ENCODE results near the gene ARHGAP25. TPM values are rescaled to one million over a fixed set of nuclear protein-coding genes. Genes with fewer than 3 reads are reported as not detected.

ARHGAP25 gene
- total and polyA plus RNA-seq, 2 of the 4 experiments (the other 2 are of a cell fraction) = 0.29 to 0.36 TPM

DNA sequence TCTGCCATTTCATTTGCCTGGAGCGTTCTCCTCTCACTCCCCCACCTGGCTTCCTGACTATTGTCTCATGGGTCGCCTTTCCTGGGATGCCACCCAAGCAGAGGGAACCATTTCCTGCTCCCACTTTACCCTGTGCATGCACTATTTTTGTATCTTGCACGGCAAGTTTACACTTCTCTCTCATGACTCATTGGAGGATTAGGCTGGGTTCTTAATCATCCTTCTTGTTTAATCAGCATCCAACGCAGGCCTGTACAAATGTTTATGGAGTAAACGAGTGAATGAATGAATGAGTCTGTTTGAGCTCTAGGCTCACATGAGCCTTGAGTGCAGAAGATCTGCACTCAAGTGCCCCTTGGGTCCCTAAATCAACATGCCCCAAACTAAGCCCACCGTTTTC, 3.8 kb upstream of the ARHGAP25 start:
- H2BK20ac ChIP-seq (ENCODE audit: low read depth, low read length) = peak overlapping the region; percentile 99
- peak overlapping the region; percentile 59 for H3K27ac ChIP-seq (ENCODE audit: insufficient read depth, low read length)
- H2AFZ ChIP-seq (replicated peaks; ENCODE audit: low read length, poor library complexity) = peak overlapping the region; percentile 71
- dilution Hi-C loops (cut with HindIII; ENCODE audit: low sequenced_read_pairs, unreplicated experiment) (no loop called here), in situ Hi-C loops (cut with MboI; ENCODE audit: low sequenced_read_pairs) (no loop called here), intact Hi-C loops (cut with micrococcal nuclease) (no loop called here)
- ATAC-seq (ENCODE audit: low read depth) = peak; percentile 92
- no peaks in the 10 kb centered on the region for H4K20me1 ChIP-seq (ENCODE audit: insufficient read depth, low read length)
- 60% methylated on average over 1 of the region's 6 CpGs; no CpG with 5 or more reads in 1 of the 2 experiments for WGBS, 2 experiments (ENCODE audit: extremely low coverage in 2 of 2, insufficient read length in 1 of 2)
- H3K9ac ChIP-seq (ENCODE audit: low read depth, low read length) = no peak overlapping the region
- no peaks in the 10 kb centered on the region for H3K36me3 ChIP-seq (ENCODE audit: control insufficient read depth, insufficient read depth, low read length)
- H3K4me3 ChIP-seq (ENCODE audit: insufficient read depth, low read depth, low read length) = no peak overlapping the region
- POLR2A ChIA-PET (ENCODE audit: unreplicated experiment) = no interaction called here
- H4K91ac ChIP-seq (ENCODE audit: insufficient read depth, low read depth, low read length) = peak overlapping the region; percentile 85
- peak overlapping the region; percentile 34 for H2BK5ac ChIP-seq (ENCODE audit: low read depth, low read length, poor library complexity, severe bottlenecking)
- peak overlapping the region; percentile 29; the same call in 1 of the 2 replicates for H3K56ac ChIP-seq (ENCODE audit: extremely low read depth, insufficient read depth, low read length)
- no TSS peak for BruUV-seq (replicated peaks)
- peak overlapping the region; percentile 52; the same call in 2 of the 3 replicates for H2BK15ac ChIP-seq (ENCODE audit: low read depth, low read length)
- H3K9me3 ChIP-seq (ENCODE audit: control insufficient read depth, insufficient read depth, low read length) = no peaks in the 10 kb centered on the region
- peak; percentile 65 for TF ChIP-seq BHLHE40 (IDR thresholded peaks at IDR 0.05; ENCODE audit: low read depth, low read length)
- TF ChIP-seq, protein P1, sequence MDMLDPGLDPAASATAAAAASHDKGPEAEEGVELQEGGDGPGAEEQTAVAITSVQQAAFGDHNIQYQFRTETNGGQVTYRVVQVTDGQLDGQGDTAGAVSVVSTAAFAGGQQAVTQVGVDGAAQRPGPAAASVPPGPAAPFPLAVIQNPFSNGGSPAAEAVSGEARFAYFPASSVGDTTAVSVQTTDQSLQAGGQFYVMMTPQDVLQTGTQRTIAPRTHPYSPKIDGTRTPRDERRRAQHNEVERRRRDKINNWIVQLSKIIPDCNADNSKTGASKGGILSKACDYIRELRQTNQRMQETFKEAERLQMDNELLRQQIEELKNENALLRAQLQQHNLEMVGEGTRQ (IDR thresholded peaks at IDR 0.05; ENCODE audit: low read depth, low read length) = no peak
- TF ChIP-seq FOS (IDR thresholded peaks at IDR 0.05; ENCODE audit: low read depth, low read length) = peak; percentile 83
- TF ChIP-seq MAZ (IDR thresholded peaks at IDR 0.05; ENCODE audit: borderline replicate concordance, low read depth, low read length) = peak; percentile 20; the same call in 1 of the 2 replicates
- peak; percentile 16 for TF ChIP-seq RCOR1 (IDR thresholded peaks at IDR 0.05; ENCODE audit: insufficient replicate concordance, low read length)
- TF ChIP-seq CHD1 (IDR thresholded peaks at IDR 0.05; ENCODE audit: low read depth, low read length) = no peak
- no peak for TF ChIP-seq RAD21 (IDR thresholded peaks at IDR 0.05; ENCODE audit: low read length)
- H3K4me2 ChIP-seq (ENCODE audit: low read depth, low read length) = peak overlapping the region; percentile 38; the same call in 1 of the 2 replicates
- H2AK5ac ChIP-seq (ENCODE audit: low read depth, low read length) = peak overlapping the region; percentile 93
- H3K14ac ChIP-seq (replicated peaks; ENCODE audit: low read depth, low read length) = peak overlapping the region; percentile 90
- H3K4ac ChIP-seq (ENCODE audit: low read depth, low read length) = peak overlapping the region; percentile 90
- CTCF ChIA-PET = interaction anchor here (0.6 to 2.9 kb wide), 3 partner anchors 21 to 246 kb away, joined by 3 to 8 read pairs (median 3); no protein-coding TSS in a partner anchor
- peak overlapping the region; percentile 68; the same call in 1 of the 2 replicates for H3K18ac ChIP-seq (ENCODE audit: low read depth, low read length)
- H2AK9ac ChIP-seq (replicated peaks; ENCODE audit: low read depth, low read length, poor library complexity) = no peak overlapping the region
- peaks cover 13% of the 10 kb centered on the region for H3K4me1 ChIP-seq (ENCODE audit: control insufficient read depth, insufficient read depth, low read length)
- peak overlapping the region; percentile 41 for H4K5ac ChIP-seq (ENCODE audit: low read depth, low read length)
- H4K8ac ChIP-seq (ENCODE audit: low read depth in 2 of 2, low read length in 2 of 2) = peak overlapping the region; percentile 11 to 81; a peak in 2 of 4 replicates
- H3K27me3 ChIP-seq (ENCODE audit: control insufficient read depth, insufficient read depth, low read length) = no peaks in the 10 kb centered on the region
- peak; percentile 89 for DNase-seq
- peaks cover 15% of the 10 kb centered on the region for H3K9me1 ChIP-seq (ENCODE audit: insufficient read depth, low read length)
- H3K79me1 ChIP-seq (ENCODE audit: low read depth in 1 of 2, low read length in 2 of 2) = no peaks in the 10 kb centered on the region
- peak overlapping the region; percentile 93 for H2BK120ac ChIP-seq (ENCODE audit: low read depth, low read length)
- peak overlapping the region; percentile 82; the same call in 1 of the 2 replicates for H3K23ac ChIP-seq (ENCODE audit: low read depth, low read length)
